Esophagus squamous epithelium (tissue), 4 donors: ENCODE data around the gene LAMA1.
A peak's percentile ranks its signal among the peaks of the same experiment; 100 is the strongest.

Experiments used
- CTCF ChIP-seq, 6 experiments: fragments of 450-650 bp in 4 of 6; fragments of 200-600 bp in 2 of 6; sonication (generic) in 2 of 6; IDR thresholded peaks; one replicate each; pipeline ENCODE4 v1.5.1; 2016 to 2019; ENCODE audit warnings: antibody characterized with exemption in 6 of 6, mild to moderate bottlenecking in 4 of 6, moderate library complexity in 4 of 6
- POLR2A ChIP-seq, 4 donors: fragments of 450-650 bp; IDR thresholded peaks; one replicate each; pipeline ENCODE4 v1.6.1; 2017; ENCODE audit warnings: antibody characterized with exemption in 4 of 4, mild to moderate bottlenecking in 4 of 4, moderate library complexity in 3 of 4

- TF ChIP-seq POLR2A (IDR thresholded peaks at IDR 0.05) (no peak), CTCF (IDR thresholded peaks at IDR 0.05) (peak in 5 of 6 experiments; percentile 23 to 68 (median 53))
Measured at GRCh38 chr18:7021994-7022840, 95.4 kb downstream of the LAMA1 start.
